Measurements from ENCODE around the gene P3R3URF. TPM values are rescaled to one million over a fixed set of nuclear protein-coding genes. Genes with fewer than 3 reads are reported as not detected.

The P3R3URF gene
- total RNA-seq, 4 donors from 2014 or later = not detected

DNA sequence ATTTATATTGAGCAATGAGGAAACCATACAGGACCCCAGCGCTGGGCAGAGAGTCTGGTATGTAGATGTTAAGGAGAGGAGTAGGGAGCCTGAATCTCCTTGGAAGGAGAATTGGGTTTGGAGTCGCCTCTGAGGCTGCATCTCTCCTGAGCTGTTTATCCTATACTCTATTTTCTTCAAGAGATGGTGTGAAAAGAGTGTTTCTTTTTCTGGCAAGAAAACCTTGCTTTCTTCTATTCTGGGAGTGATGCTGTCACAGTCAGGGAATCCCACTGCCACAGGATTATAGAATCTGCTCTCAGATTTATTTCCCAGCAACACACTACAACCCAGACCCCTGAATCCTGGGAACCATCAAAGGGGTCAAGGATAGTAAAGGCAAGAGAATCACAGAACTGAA is 30.1 kb upstream of the P3R3URF start:
- no peaks in the 10 kb centered on the region for H3K36me3 ChIP-seq
- no peak overlapping the region for H3K4me3 ChIP-seq
- no peaks in the 10 kb centered on the region for H3K9me3 ChIP-seq
- H3K27ac ChIP-seq = no peak overlapping the region
- H3K27me3 ChIP-seq = no peaks in the 10 kb centered on the region
- no peak for TF ChIP-seq POLR2A (IDR thresholded peaks at IDR 0.05)
- TF ChIP-seq, protein P1, sequence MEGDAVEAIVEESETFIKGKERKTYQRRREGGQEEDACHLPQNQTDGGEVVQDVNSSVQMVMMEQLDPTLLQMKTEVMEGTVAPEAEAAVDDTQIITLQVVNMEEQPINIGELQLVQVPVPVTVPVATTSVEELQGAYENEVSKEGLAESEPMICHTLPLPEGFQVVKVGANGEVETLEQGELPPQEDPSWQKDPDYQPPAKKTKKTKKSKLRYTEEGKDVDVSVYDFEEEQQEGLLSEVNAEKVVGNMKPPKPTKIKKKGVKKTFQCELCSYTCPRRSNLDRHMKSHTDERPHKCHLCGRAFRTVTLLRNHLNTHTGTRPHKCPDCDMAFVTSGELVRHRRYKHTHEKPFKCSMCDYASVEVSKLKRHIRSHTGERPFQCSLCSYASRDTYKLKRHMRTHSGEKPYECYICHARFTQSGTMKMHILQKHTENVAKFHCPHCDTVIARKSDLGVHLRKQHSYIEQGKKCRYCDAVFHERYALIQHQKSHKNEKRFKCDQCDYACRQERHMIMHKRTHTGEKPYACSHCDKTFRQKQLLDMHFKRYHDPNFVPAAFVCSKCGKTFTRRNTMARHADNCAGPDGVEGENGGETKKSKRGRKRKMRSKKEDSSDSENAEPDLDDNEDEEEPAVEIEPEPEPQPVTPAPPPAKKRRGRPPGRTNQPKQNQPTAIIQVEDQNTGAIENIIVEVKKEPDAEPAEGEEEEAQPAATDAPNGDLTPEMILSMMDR (IDR thresholded peaks at IDR 0.05) = no peak
- peaks cover 0 to 9% (median 3%) of the 10 kb centered on the region in 4 donors for H3K4me1 ChIP-seq
- no peak for DNase-seq

DNA sequence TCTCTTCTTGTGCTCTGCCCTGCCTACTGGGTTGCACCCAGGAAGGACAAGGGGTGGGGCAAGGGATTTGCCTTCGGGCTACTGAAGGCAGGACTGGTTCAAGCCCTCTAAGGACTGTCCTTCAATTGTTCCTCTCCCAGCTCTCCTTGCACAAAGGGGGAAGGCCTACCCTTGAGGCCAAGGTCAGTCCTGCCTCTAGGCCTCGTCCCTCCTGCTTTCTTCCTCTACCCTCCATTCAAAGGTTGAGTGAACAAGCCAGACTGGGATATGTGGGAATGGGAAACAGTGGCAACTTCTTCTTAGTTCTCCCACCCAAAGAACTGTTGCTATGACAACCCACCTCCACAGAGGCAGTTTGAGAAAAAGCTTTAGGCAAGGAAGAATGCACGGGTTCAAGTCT is 29.5 kb upstream of the P3R3URF start:
- Histone ChIP-seq H3K9me3 (no peaks in the 10 kb centered on the region), H3K4me3 (no peak overlapping the region), H3K36me3 (no peaks in the 10 kb centered on the region), H3K27me3 (no peaks in the 10 kb centered on the region), H3K4me1 (peaks cover 0 to 9% (median 3%) of the 10 kb centered on the region in 4 donors), H3K27ac (no peak overlapping the region)
- no peak for DNase-seq
- no peak for TF ChIP-seq POLR2A (IDR thresholded peaks at IDR 0.05)
- TF ChIP-seq, protein P1 (IDR thresholded peaks at IDR 0.05) = no peak

DNA sequence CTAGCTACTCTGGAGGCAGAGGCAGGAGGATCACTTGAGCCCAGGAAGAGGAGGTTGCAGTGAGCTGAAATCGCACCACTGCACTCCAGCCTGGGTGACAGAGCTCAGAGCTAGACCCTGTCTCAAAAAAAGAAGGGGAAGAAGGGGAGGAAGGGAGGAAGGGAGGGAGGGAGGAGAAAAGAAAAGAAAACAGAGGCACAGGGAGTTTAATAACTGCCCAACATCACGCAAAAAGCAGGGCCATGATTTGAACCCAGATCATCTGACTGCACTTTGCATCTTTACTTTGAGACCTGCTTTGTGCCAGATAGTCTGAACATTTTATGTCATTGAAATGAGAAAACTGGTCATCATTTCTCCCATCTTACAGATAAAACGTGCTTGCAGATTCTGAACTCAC is 28.9 kb upstream of the P3R3URF start:
- no peak for TF ChIP-seq POLR2A (IDR thresholded peaks at IDR 0.05)
- TF ChIP-seq, protein P1 (IDR thresholded peaks at IDR 0.05) = no peak
- H3K4me3 ChIP-seq = no peak overlapping the region
- H3K27ac ChIP-seq = no peak overlapping the region

DNA sequence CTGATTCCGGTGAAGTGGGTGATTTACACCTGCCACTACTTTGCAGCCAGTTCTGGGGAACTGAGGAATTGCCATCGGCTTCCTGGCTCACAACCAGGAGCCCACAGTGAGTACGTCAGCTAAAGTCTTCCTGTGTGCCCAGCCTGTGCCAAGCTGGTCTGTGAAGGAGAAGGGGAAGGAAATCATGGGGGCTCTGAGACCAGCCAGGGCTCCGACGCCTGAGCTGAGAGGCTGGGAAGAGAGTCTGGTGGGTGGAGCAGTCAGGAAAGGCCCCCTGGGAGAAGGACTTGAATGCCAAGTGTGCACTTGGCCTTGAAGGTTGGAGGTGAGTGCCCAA is 28.1 kb upstream of the P3R3URF start:
- peak overlapping the region in 3 of 4 donors; percentile 43 to 70 (median 61) for H3K4me3 ChIP-seq
- TF ChIP-seq, protein P1 (IDR thresholded peaks at IDR 0.05) = no peak
- TF ChIP-seq POLR2A (IDR thresholded peaks at IDR 0.05) = no peak
- DNase-seq = no peak
- peaks cover 0 to 9% (median 3%) of the 10 kb centered on the region in 4 donors for H3K4me1 ChIP-seq
- H3K36me3 ChIP-seq = no peaks in the 10 kb centered on the region
- no peaks in the 10 kb centered on the region for H3K9me3 ChIP-seq
- H3K27ac ChIP-seq = peak overlapping the region in 2 of 4 donors; percentile 45 to 63
- no peaks in the 10 kb centered on the region for H3K27me3 ChIP-seq

More for the DNA sequence above, 28.9 kb upstream of the P3R3URF start:
- no peak for DNase-seq
- peaks cover 0 to 9% (median 3%) of the 10 kb centered on the region in 4 donors for H3K4me1 ChIP-seq
- H3K36me3 ChIP-seq = no peaks in the 10 kb centered on the region
- H3K27me3 ChIP-seq = no peaks in the 10 kb centered on the region
- no peaks in the 10 kb centered on the region for H3K9me3 ChIP-seq

DNA sequence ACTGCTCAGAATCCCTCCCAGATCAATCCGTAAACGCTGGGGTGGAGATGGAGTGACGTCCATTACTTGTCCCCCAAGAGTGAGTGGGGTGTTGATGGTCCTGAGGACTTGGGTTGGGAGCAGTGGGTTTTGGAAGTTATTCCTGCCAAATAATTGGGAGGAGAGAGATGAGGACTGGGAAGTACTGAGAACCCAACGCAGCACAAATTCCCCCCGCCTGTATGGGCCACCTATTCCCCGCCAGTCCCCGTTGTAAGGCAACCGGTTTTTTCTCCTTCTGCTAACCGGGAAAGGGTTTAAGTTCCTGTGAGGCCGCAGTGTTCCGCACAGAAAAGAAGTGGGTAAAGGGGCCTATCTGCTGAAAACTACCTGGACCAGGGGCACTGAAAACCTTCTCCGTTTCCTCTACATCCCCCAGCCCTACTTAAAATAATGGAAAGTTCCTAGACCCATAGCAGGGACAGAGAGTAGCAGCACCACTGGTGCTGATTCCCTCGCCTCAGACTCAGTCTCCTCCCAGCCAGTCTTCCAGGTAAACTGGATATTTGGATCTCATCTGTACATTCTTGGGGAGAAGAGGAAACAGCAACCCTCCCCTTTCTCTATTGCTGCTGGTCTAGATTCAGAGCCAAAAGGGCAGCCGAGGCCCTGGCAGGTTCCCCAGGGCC is 27.6 kb upstream of the P3R3URF start:
- no peaks in the 10 kb centered on the region for H3K36me3 ChIP-seq
- TF ChIP-seq, protein P1 (IDR thresholded peaks at IDR 0.05) = no peak
- TF ChIP-seq POLR2A (IDR thresholded peaks at IDR 0.05) = no peak
- DNase-seq = peak in 1 of 3 donors; percentile 26
- H3K27ac ChIP-seq = peak overlapping the region; percentile 42 to 77 (median 54)
- no peaks in the 10 kb centered on the region for H3K9me3 ChIP-seq
- H3K4me3 ChIP-seq = peak overlapping the region; percentile 43 to 70 (median 54)
- H3K27me3 ChIP-seq = no peaks in the 10 kb centered on the region
- H3K4me1 ChIP-seq = peaks cover 0 to 13% (median 5%) of the 10 kb centered on the region in 4 donors

Data from Peyer's patch (tissue), 4 donors.